Measurements from ENCODE around the gene ARSB. TPM values are rescaled to one million over a fixed set of nuclear protein-coding genes. Genes with fewer than 3 reads are reported as not detected.

ARSB gene
- total and polyA plus RNA-seq, 10 of the 15 experiments (the other 5 are each of a cell fraction or from before 2014, with no cell fraction given): 1.2 to 8.2 (median 6.1) TPM

GRCh38 chr5:78738693-78739300 is 246.3 kb downstream of the ARSB start:
- H4K20me1 ChIP-seq (ENCODE audit: control insufficient read depth, insufficient read depth): no peaks in the 10 kb centered on the region
- BruUV-seq (replicated peaks): no TSS peak
- no peak overlapping the region for H3K9ac ChIP-seq (ENCODE audit: control insufficient read depth, insufficient read depth, low read length)
- no peak overlapping the region for H2AFZ ChIP-seq (ENCODE audit: control insufficient read depth, low read depth, low read length)
- in situ Hi-C loops (cut with MboI) (no loop called here), intact Hi-C loops (cut with micrococcal nuclease; ENCODE audit: unreplicated experiment) (no loop called here)
- DNase-seq (ENCODE audit: low read depth, low spot score) (no peak), ATAC-seq (no peak), FAIRE-seq (no peak)
- no peaks in the 10 kb centered on the region for H3K79me2 ChIP-seq (ENCODE audit: control insufficient read depth, insufficient read depth, low read length)
- ChIA-PET SMC1A (ENCODE audit: uncharacterized antibody, unreplicated experiment) (interaction anchor here (5.8 kb wide), 1 partner anchor 18 kb away, joined by 29 read pairs; no protein-coding TSS in a partner anchor), RAD21 (ENCODE audit: unreplicated experiment) (interaction anchor here (1.5 kb wide), 1 partner anchor 18 kb away, joined by 5 read pairs; no protein-coding TSS in a partner anchor), POLR2A (no interaction called here), CTCF (interaction anchor here (0.6 to 1.1 kb wide), 2 partner anchors 9 to 12 kb away, joined by 3 read pairs; no protein-coding TSS in a partner anchor)
- WGBS (ENCODE audit: insufficient coverage, insufficient replicate concordance, low lambda C conversion rate, missing lambda C conversion rate): 71% methylated on average over 4 of the region's 4 CpGs
- H3K4me1 ChIP-seq (ENCODE audit: control insufficient read depth, insufficient read depth, low read length): peaks cover 24% of the 10 kb centered on the region
- H3K4me3 ChIP-seq: no peak overlapping the region
- H3K36me3 ChIP-seq (ENCODE audit: control insufficient read depth in 2 of 2, insufficient read depth in 2 of 2, low read length in 1 of 2): no peaks in the 10 kb centered on the region
- no peak for TF ChIP-seq BACH1 (IDR thresholded peaks at IDR 0.05; ENCODE audit: borderline replicate concordance)
- TF ChIP-seq ASH2L (IDR thresholded peaks at IDR 0.05; ENCODE audit: borderline replicate concordance, low read depth): no peak
- TF ChIP-seq TBL1XR1 (IDR thresholded peaks at IDR 0.05; ENCODE audit: low read depth, low read length): no peak
- TF ChIP-seq POU2F2 (IDR thresholded peaks at IDR 0.05; ENCODE audit: borderline replicate concordance, low read depth, low read length): no peak
- no peak for TF ChIP-seq RBBP5 (conservative IDR thresholded peaks at IDR 0.05)
- no peak for TF ChIP-seq NFYB (IDR thresholded peaks at IDR 0.05; ENCODE audit: insufficient read depth, low read depth, low read length)
- TF ChIP-seq EGR1 (IDR thresholded peaks at IDR 0.05; ENCODE audit: borderline replicate concordance in 1 of 2, low read depth in 2 of 2, low read length in 2 of 2): no peak
- TF ChIP-seq CEBPB (IDR thresholded peaks at IDR 0.05; ENCODE audit: borderline replicate concordance in 1 of 2, low read depth in 2 of 2, low read length in 2 of 2): no peak
- no peak for TF ChIP-seq RCOR1 (conservative IDR thresholded peaks at IDR 0.05; ENCODE audit: low read depth, low read length)
- no peak for TF ChIP-seq SP1 (IDR thresholded peaks at IDR 0.05; ENCODE audit: low read depth, low read length)
- TF ChIP-seq, protein P1, sequence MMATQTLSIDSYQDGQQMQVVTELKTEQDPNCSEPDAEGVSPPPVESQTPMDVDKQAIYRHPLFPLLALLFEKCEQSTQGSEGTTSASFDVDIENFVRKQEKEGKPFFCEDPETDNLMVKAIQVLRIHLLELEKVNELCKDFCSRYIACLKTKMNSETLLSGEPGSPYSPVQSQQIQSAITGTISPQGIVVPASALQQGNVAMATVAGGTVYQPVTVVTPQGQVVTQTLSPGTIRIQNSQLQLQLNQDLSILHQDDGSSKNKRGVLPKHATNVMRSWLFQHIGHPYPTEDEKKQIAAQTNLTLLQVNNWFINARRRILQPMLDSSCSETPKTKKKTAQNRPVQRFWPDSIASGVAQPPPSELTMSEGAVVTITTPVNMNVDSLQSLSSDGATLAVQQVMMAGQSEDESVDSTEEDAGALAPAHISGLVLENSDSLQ (IDR thresholded peaks at IDR 0.05): no peak
- no peak for TF ChIP-seq BMI1 (IDR thresholded peaks at IDR 0.05; ENCODE audit: borderline replicate concordance)
- no peak for TF ChIP-seq CHD2 (IDR thresholded peaks at IDR 0.05; ENCODE audit: borderline replicate concordance, low read depth, low read length)
- TF ChIP-seq NBN (IDR thresholded peaks at IDR 0.05): no peak
- TF ChIP-seq SMARCA5 (IDR thresholded peaks at IDR 0.05): no peak
- TF ChIP-seq, protein P2, sequence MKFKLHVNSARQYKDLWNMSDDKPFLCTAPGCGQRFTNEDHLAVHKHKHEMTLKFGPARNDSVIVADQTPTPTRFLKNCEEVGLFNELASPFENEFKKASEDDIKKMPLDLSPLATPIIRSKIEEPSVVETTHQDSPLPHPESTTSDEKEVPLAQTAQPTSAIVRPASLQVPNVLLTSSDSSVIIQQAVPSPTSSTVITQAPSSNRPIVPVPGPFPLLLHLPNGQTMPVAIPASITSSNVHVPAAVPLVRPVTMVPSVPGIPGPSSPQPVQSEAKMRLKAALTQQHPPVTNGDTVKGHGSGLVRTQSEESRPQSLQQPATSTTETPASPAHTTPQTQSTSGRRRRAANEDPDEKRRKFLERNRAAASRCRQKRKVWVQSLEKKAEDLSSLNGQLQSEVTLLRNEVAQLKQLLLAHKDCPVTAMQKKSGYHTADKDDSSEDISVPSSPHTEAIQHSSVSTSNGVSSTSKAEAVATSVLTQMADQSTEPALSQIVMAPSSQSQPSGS (IDR thresholded peaks at IDR 0.05; ENCODE audit: low read length): no peak
- TF ChIP-seq RB1 (IDR thresholded peaks at IDR 0.05; ENCODE audit: borderline replicate concordance): no peak
- TF ChIP-seq IRF4 (IDR thresholded peaks at IDR 0.05; ENCODE audit: low read depth, low read length): no peak
- H3K9me3 ChIP-seq (replicated peaks; ENCODE audit: control insufficient read depth, insufficient read depth, low read length): no peaks in the 10 kb centered on the region; the same call in 2 of the 3 replicates
- no peak overlapping the region for H3K27ac ChIP-seq (ENCODE audit: control insufficient read depth, insufficient read depth)
- H3K4me2 ChIP-seq (ENCODE audit: control insufficient read depth, insufficient read depth): no peak overlapping the region
- H3K27me3 ChIP-seq (replicated peaks in 1 of 2; ENCODE audit: control insufficient read depth in 2 of 2, insufficient read depth in 2 of 2, low read length in 1 of 2): no peaks in the 10 kb centered on the region

Data from GM12878 (cell line).